Left lung (tissue), 10 donors: ENCODE measurements around the gene HAPLN3. TPM values are rescaled to one million over a fixed set of nuclear protein-coding genes. Genes with fewer than 3 reads are reported as not detected.

Experiments used
- ATAC-seq: fragments of 200-7000 bp; cut with Tn5 transposase; one replicate; pipeline ENCODE4 v1.9.1; 2020; ENCODE audit warnings: moderate library complexity
- DNase-seq, 4 donors: peaks; one replicate each; pipeline ENCODE4 v3.0.0-alpha.2; 2013 to 2020
- H3K27ac ChIP-seq, 2 donors: fragments of 200-600 bp; sonication (generic) in 1 of 2; one replicate each; pipeline versions ENCODE4 v1.5.0 to v1.8.0; 2020 to 2021
- H3K27me3 ChIP-seq, 2 donors: fragments of 200-600 bp; sonication (generic) in 1 of 2; one replicate each; pipeline versions ENCODE4 v1.5.0 to v1.8.0; 2020 to 2021
- H3K36me3 ChIP-seq, 2 donors: fragments of 200-600 bp; sonication (generic) in 1 of 2; one replicate each; pipeline versions ENCODE4 v1.5.0 to v1.8.0; 2020 to 2021
- H3K4me1 ChIP-seq, 2 donors: fragments of 200-600 bp; one replicate each; pipeline ENCODE4 v1.8.0; 2021
- H3K4me3 ChIP-seq, 2 donors: fragments of 200-600 bp; sonication (generic) in 1 of 2; one replicate each; pipeline versions ENCODE4 v1.5.0 to v1.8.0; 2020 to 2021; ENCODE audit warnings: mild to moderate bottlenecking in 1 of 2
- H3K9me3 ChIP-seq, 2 donors: fragments of 200-600 bp; sonication (generic) in 1 of 2; one replicate each; pipeline versions ENCODE4 v1.5.0 to v1.8.0; 2020 to 2021
- CTCF ChIP-seq, 2 donors: fragments of 200-600 bp; sonication (generic) in 1 of 2; IDR thresholded peaks; one replicate each; pipeline versions ENCODE4 v1.5.0 to v1.8.0; 2021; ENCODE audit warnings: antibody characterized with exemption in 2 of 2
- intact Hi-C, 2 donors: fragments of 100-400 bp; cut with DNase I; formaldehyde crosslinking; loops; one replicate each; pipeline versions ENCODE4 v1.11.2 to v1.14.2; 2022
- polyA plus RNA-seq, 6 donors: library from polyadenylated mRNA; unstranded; fragments of 120-200 nt; gene quantifications; one replicate each; pipeline ENCODE4 v1.2.1, GENCODE V29; 2013; ENCODE audit not compliant: insufficient read length in 6 of 6
- total RNA-seq, 2 donors: library from RNA; stranded (reverse); fragmentation: NEBNext Ultra II Directional; extraction: Animal tissue kit (Norgen Biotek cat#: 25700); gene quantifications; one replicate each; pipeline ENCODE4 v1.2.1, GENCODE V29; 2021
- donor health status: DM: no; HTN: yes; CAD: no.
- donor health status: DM: no; HTN: no; CAD: no.

The HAPLN3 gene
- total and polyA plus RNA-seq, 8 donors: 2.4 to 10.6 (median 4.4) TPM

DNA sequence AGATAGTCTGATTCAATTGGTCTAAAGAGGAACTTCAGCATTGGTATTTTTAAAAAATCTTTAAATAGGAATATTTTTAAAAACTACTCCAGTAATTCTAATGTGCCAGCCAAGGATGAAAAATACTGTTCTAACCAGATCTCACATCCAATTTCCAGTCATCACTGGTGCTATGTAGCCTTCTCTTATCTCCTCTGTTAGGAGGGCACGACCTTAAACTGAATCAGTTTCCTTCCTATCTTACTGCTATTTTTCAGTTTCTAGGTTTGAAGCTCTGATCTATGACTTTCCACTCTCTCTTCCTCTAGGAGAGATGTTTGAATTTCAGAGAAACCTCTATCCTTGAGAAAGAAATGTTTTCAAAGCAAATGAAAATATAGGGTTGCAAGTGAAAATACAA, 31.9 kb downstream of the HAPLN3 start:
- TF ChIP-seq CTCF (IDR thresholded peaks at IDR 0.05): no peak
- H3K9me3 ChIP-seq: no peaks in the 10 kb centered on the region
- H3K27me3 ChIP-seq: no peaks in the 10 kb centered on the region
- no peak overlapping the region for H3K27ac ChIP-seq
- no peak for DNase-seq
- H3K36me3 ChIP-seq: no peaks in the 10 kb centered on the region
- ATAC-seq: no peak
- no peak overlapping the region for H3K4me3 ChIP-seq
- intact Hi-C loops: no loop called here
- H3K4me1 ChIP-seq: no peaks in the 10 kb centered on the region

DNA sequence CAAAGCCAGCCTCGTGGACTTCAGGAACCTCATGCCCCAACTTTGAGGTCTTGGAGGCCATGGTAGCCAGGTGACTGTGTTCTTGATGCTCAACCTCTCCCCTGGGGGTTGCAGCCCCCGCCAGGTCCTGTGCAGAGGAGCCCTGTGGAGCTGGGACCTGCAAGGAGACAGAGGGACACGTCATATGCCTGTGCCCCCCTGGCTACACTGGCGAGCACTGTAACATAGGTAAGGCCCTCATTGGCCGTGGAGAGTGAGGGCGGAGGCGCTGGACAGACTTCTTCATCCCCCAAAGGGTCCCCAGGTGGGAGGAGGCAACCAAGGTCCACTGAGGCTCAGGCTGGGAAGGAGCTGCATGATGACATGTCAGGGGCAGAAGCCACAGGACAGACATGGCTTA, 35.1 kb downstream of the HAPLN3 start:
- H3K4me3 ChIP-seq: no peak overlapping the region
- H3K9me3 ChIP-seq: no peaks in the 10 kb centered on the region
- DNase-seq (no peak), ATAC-seq (no peak)
- H3K36me3 ChIP-seq: no peaks in the 10 kb centered on the region
- intact Hi-C loops: no loop called here
- H3K27ac ChIP-seq: no peak overlapping the region
- TF ChIP-seq CTCF (IDR thresholded peaks at IDR 0.05): no peak
- no peaks in the 10 kb centered on the region for H3K4me1 ChIP-seq
- H3K27me3 ChIP-seq: no peaks in the 10 kb centered on the region

DNA sequence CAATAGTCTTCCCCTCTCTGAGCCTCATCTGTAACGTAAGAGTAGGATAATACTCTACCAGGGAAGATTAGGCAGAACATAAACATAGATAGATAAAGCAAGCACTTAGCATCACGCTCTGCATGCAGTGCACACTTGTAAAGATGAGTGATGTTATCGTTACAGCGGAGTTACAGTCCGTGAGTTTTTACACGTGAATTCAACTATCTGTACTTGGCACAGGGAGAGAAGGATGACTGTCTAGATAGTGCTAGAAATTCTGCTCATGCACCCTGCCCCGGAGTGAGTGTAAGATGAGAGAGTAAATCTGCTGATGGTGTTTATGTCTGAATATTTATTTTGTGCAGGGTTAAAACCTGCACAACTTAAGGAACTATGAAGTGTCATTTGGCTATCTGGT, 35.8 kb downstream of the HAPLN3 start:
- DNase-seq (no peak), ATAC-seq (no peak)
- no peak for TF ChIP-seq CTCF (IDR thresholded peaks at IDR 0.05)
- peaks cover 0 to 2% of the 10 kb centered on the region in 2 donors for H3K9me3 ChIP-seq
- H3K27ac ChIP-seq: no peak overlapping the region
- no peak overlapping the region for H3K4me3 ChIP-seq
- intact Hi-C loops: no loop called here
- H3K36me3 ChIP-seq: no peaks in the 10 kb centered on the region
- no peaks in the 10 kb centered on the region for H3K4me1 ChIP-seq
- H3K27me3 ChIP-seq: no peaks in the 10 kb centered on the region

GRCh38 chr15:88858934-88859333, 36.4 kb downstream of the HAPLN3 start:
- Histone ChIP-seq H3K27ac (no peak overlapping the region), H3K27me3 (no peaks in the 10 kb centered on the region), H3K4me3 (no peak overlapping the region), H3K36me3 (no peaks in the 10 kb centered on the region), H3K9me3 (peaks cover 0 to 6% of the 10 kb centered on the region in 2 donors), H3K4me1 (no peaks in the 10 kb centered on the region)
- intact Hi-C loops: no loop called here
- ATAC-seq (no peak), DNase-seq (no peak)
- TF ChIP-seq CTCF (IDR thresholded peaks at IDR 0.05): no peak

GRCh38 chr15:88852476-88852875, 42.9 kb downstream of the HAPLN3 start:
- DNase-seq (no peak), ATAC-seq (no peak)
- Histone ChIP-seq H3K4me3 (no peak overlapping the region), H3K9me3 (peaks cover 0 to 6% of the 10 kb centered on the region in 2 donors), H3K4me1 (no peaks in the 10 kb centered on the region), H3K36me3 (no peaks in the 10 kb centered on the region), H3K27me3 (peaks cover 0 to 20% of the 10 kb centered on the region in 2 donors), H3K27ac (no peak overlapping the region)
- no peak for TF ChIP-seq CTCF (IDR thresholded peaks at IDR 0.05)
- intact Hi-C loops: no loop called here
